WTC11 (cell line): ENCODE results near the gene MZF1. TPM values are rescaled to one million over a fixed set of nuclear protein-coding genes. Genes with fewer than 3 reads are reported as not detected.

Experiments used
- ATAC-seq: fragments of 200-7000 bp; cut with Tn5 transposase; 2 replicates; pipeline ENCODE4 v1.10.0; 2021; ENCODE audit warnings: mild to moderate bottlenecking, moderate library complexity
- CTCF ChIA-PET: fragments of 300-600 bp; sonication (Branson Sonifier 250); formaldehyde crosslinking; loops from one replicate; lab custom pipeline; 2021; ENCODE audit warnings: antibody characterized with exemption; lab: Charles Lee
- POLR2A ChIA-PET: fragments of 350-600 bp; sonication (Branson Sonifier 250); formaldehyde crosslinking; loops from one replicate; lab custom pipeline; 2021; ENCODE audit warnings: antibody characterized with exemption; lab: Charles Lee
- DNase-seq: peaks from one replicate; pipeline ENCODE4 v3.0.0; 2021; ENCODE audit warnings: low spot score
- H3K27ac Mint-ChIP-seq: 2 replicates; pipeline ENCODE4 v1.8.0; 2021; ENCODE audit warnings: mixed read lengths
- H3K27me3 Mint-ChIP-seq: 2 replicates; pipeline ENCODE4 v1.8.0; 2021; ENCODE audit warnings: low read depth, mild to moderate bottlenecking, moderate library complexity, mixed read lengths
- H3K36me3 Mint-ChIP-seq: 2 replicates; pipeline ENCODE4 v1.8.0; 2021; ENCODE audit warnings: mixed read lengths
- H3K4me1 Mint-ChIP-seq: 2 replicates; pipeline ENCODE4 v1.8.0; 2022; ENCODE audit warnings: mixed read lengths
- H3K4me3 Mint-ChIP-seq: 2 replicates; pipeline ENCODE4 v1.8.0; 2021; ENCODE audit warnings: mild to moderate bottlenecking, moderate library complexity, mixed read lengths
- H3K9me3 Mint-ChIP-seq: 2 replicates; pipeline ENCODE4 v1.8.0; 2021; ENCODE audit warnings: mixed read lengths
- ATF1 ChIP-seq: sonication (generic); formaldehyde crosslinking; IDR thresholded peaks from 2 replicates; pipeline ENCODE4 v1.8.1; 2023; ENCODE audit warnings: mild to moderate bottlenecking, moderate library complexity, missing genetic modification reagents
- CBFB ChIP-seq: sonication (generic); formaldehyde crosslinking; IDR thresholded peaks from 2 replicates; pipeline ENCODE4 v1.8.1; 2022; ENCODE audit warnings: mild to moderate bottlenecking, low read depth, missing genetic modification reagents
- ELF4 ChIP-seq: sonication (generic); formaldehyde crosslinking; IDR thresholded peaks from 2 replicates; pipeline ENCODE4 v1.8.1; 2022; ENCODE audit warnings: low read depth, mild to moderate bottlenecking, moderate library complexity, missing genetic modification reagents
- ETV6 ChIP-seq: sonication (generic); formaldehyde crosslinking; IDR thresholded peaks from 2 replicates; pipeline ENCODE4 v1.8.1; 2022; ENCODE audit warnings: mild to moderate bottlenecking, missing genetic modification reagents
- FOXP1 ChIP-seq: sonication (generic); formaldehyde crosslinking; IDR thresholded peaks from 2 replicates; pipeline ENCODE4 v1.8.0; 2022; ENCODE audit warnings: missing genetic modification reagents, mild to moderate bottlenecking, moderate library complexity, borderline replicate concordance
- HMGXB4 ChIP-seq: sonication (generic); formaldehyde crosslinking; IDR thresholded peaks from 2 replicates; pipeline ENCODE4 v1.8.1; 2023; ENCODE audit warnings: mild to moderate bottlenecking, moderate library complexity, missing genetic modification reagents
- MLX ChIP-seq: sonication (generic); formaldehyde crosslinking; IDR thresholded peaks from 2 replicates; pipeline ENCODE4 v1.8.1; 2023; ENCODE audit warnings: mild to moderate bottlenecking, missing genetic modification reagents, moderate library complexity
- NFYB ChIP-seq: sonication (generic); formaldehyde crosslinking; conservative IDR thresholded peaks from 2 replicates; pipeline ENCODE4 v1.8.0; 2022; ENCODE audit warnings: low read depth, missing genetic modification reagents
- NR1H2 ChIP-seq: sonication (generic); formaldehyde crosslinking; IDR thresholded peaks from 2 replicates; pipeline ENCODE4 v1.9.0; 2021; ENCODE audit warnings: mild to moderate bottlenecking, moderate library complexity, missing genetic modification reagents
- PREB ChIP-seq: sonication (generic); formaldehyde crosslinking; IDR thresholded peaks from 2 replicates; pipeline ENCODE4 v1.8.1; 2022; ENCODE audit warnings: mild to moderate bottlenecking, missing genetic modification reagents, moderate library complexity, borderline replicate concordance
- RELA ChIP-seq: sonication (generic); formaldehyde crosslinking; IDR thresholded peaks from 2 replicates; pipeline ENCODE4 v1.8.1; 2022; ENCODE audit warnings: missing genetic modification reagents, mild to moderate bottlenecking, borderline replicate concordance
- SMAD3 ChIP-seq: sonication (generic); formaldehyde crosslinking; IDR thresholded peaks from 2 replicates; pipeline ENCODE4 v1.8.0; 2022; ENCODE audit warnings: missing genetic modification reagents, mild to moderate bottlenecking, borderline replicate concordance
- TEAD4 ChIP-seq: sonication (generic); formaldehyde crosslinking; IDR thresholded peaks from 2 replicates; pipeline ENCODE4 v1.8.0; 2022; ENCODE audit warnings: mild to moderate bottlenecking, missing genetic modification reagents
- TP53 ChIP-seq: sonication (generic); formaldehyde crosslinking; IDR thresholded peaks from 2 replicates; pipeline ENCODE4 v1.8.1; 2023; ENCODE audit warnings: mild to moderate bottlenecking, missing genetic modification reagents
- ZBTB43 ChIP-seq: sonication (generic); formaldehyde crosslinking; IDR thresholded peaks from 2 replicates; pipeline ENCODE4 v1.8.1; 2023; ENCODE audit warnings: mild to moderate bottlenecking, missing genetic modification reagents
- ZNF138 ChIP-seq: sonication (generic); formaldehyde crosslinking; conservative IDR thresholded peaks from 2 replicates; pipeline ENCODE4 v1.8.1; 2022; ENCODE audit warnings: mild to moderate bottlenecking, moderate library complexity, missing genetic modification reagents
- ZNF317 ChIP-seq: sonication (generic); formaldehyde crosslinking; IDR thresholded peaks from 2 replicates; pipeline ENCODE4 v1.8.1; 2023; ENCODE audit warnings: low read depth, mild to moderate bottlenecking, moderate library complexity, missing genetic modification reagents, borderline replicate concordance
- total RNA-seq: library from RNA; stranded (reverse); gene quantifications from 3 replicates; pipeline ENCODE4 v1.2.3, GENCODE V29; 2021
- TF ChIP-seq, protein P1 (sequence below): sonication (generic); formaldehyde crosslinking; IDR thresholded peaks from 2 replicates; pipeline ENCODE4 v1.8.0; 2022; ENCODE audit warnings: missing genetic modification reagents
- TF ChIP-seq, protein P2 (sequence below): sonication (generic); formaldehyde crosslinking; IDR thresholded peaks from 2 replicates; pipeline ENCODE4 v1.8.0; 2022; ENCODE audit warnings: mild to moderate bottlenecking, missing genetic modification reagents
- TF ChIP-seq, protein P3 (sequence below): fragments of 250-450 bp; sonication (Bioruptor Pico); IDR thresholded peaks from 2 replicates; pipeline ENCODE4 v1.9.0; 2021; ENCODE audit warnings: mild to moderate bottlenecking

Gene MZF1
- total RNA-seq, 1 experiment from 2014 or later, result 22.2 TPM

GRCh38 chr19:58515259-58515658, 57.9 kb downstream of the MZF1 start (continued):
- TF ChIP-seq TEAD4 (CRISPR knock-in tag), result no peak
- TF ChIP-seq NFYB (CRISPR knock-in tag), result no peak
- TF ChIP-seq ATF1 (CRISPR knock-in tag), result no peak
- no peak for TF ChIP-seq HMGXB4 (CRISPR knock-in tag)
- no peak for TF ChIP-seq ZNF138 (CRISPR knock-in tag)
- no peak for TF ChIP-seq RELA
- TF ChIP-seq ETV6 (CRISPR knock-in tag), result no peak

DNA sequence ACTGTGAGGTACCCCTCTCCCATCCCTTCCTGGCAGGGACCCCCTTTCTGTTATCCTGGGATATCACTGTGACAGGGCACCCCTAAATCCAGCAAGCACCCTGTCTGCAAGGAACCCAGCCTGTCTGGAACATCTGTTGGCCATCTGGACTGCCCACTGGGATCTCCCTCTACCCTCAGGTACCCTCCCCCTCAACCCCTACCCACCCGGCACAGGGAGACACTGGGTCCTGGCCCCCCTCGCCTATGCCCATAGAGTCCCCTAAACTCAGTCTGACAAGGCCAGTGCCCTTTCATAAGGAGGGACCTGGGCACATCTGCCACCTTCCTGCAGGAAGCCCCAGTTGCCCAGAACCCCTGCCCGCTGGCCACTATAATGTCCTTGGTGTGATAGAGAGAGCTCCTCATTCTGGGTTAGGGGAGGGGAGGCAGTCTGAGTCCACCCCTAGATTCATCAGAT, 58.5 kb downstream of the MZF1 start:
- no peak for DNase-seq
- Mint-ChIP-seq H3K9me3 (no peaks in the 10 kb centered on the region), H3K4me3 (peak overlapping the region; percentile 75), H3K27ac (peak overlapping the region; percentile 57; the same call in 1 of the 2 replicates), H3K27me3 (peaks cover 12% of the 10 kb centered on the region), H3K36me3 (peaks cover 5% of the 10 kb centered on the region), H3K4me1 (peaks cover 29% of the 10 kb centered on the region)
- TF ChIP-seq, protein P1, sequence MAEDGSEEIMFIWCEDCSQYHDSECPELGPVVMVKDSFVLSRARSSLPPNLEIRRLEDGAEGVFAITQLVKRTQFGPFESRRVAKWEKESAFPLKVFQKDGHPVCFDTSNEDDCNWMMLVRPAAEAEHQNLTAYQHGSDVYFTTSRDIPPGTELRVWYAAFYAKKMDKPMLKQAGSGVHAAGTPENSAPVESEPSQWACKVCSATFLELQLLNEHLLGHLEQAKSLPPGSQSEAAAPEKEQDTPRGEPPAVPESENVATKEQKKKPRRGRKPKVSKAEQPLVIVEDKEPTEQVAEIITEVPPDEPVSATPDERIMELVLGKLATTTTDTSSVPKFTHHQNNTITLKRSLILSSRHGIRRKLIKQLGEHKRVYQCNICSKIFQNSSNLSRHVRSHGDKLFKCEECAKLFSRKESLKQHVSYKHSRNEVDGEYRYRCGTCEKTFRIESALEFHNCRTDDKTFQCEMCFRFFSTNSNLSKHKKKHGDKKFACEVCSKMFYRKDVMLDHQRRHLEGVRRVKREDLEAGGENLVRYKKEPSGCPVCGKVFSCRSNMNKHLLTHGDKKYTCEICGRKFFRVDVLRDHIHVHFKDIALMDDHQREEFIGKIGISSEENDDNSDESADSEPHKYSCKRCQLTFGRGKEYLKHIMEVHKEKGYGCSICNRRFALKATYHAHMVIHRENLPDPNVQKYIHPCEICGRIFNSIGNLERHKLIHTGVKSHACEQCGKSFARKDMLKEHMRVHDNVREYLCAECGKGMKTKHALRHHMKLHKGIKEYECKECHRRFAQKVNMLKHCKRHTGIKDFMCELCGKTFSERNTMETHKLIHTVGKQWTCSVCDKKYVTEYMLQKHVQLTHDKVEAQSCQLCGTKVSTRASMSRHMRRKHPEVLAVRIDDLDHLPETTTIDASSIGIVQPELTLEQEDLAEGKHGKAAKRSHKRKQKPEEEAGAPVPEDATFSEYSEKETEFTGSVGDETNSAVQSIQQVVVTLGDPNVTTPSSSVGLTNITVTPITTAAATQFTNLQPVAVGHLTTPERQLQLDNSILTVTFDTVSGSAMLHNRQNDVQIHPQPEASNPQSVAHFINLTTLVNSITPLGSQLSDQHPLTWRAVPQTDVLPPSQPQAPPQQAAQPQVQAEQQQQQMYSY (CRISPR knock-in tag), result no peak
- TF ChIP-seq ETV6 (CRISPR knock-in tag) (no peak), ELF4 (no peak), CBFB (CRISPR knock-in tag) (no peak), TP53 (no peak), FOXP1 (CRISPR knock-in tag) (no peak), MLX (CRISPR knock-in tag) (no peak), ZBTB43 (CRISPR knock-in tag) (no peak), SMAD3 (CRISPR knock-in tag) (no peak), ZNF317 (CRISPR knock-in tag) (no peak), NR1H2 (CRISPR knock-in tag) (no peak), PREB (no peak)
- TF ChIP-seq, protein P2, sequence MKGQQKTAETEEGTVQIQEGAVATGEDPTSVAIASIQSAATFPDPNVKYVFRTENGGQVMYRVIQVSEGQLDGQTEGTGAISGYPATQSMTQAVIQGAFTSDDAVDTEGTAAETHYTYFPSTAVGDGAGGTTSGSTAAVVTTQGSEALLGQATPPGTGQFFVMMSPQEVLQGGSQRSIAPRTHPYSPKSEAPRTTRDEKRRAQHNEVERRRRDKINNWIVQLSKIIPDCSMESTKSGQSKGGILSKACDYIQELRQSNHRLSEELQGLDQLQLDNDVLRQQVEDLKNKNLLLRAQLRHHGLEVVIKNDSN (CRISPR knock-in tag), result no peak
- TF ChIP-seq, protein P3, sequence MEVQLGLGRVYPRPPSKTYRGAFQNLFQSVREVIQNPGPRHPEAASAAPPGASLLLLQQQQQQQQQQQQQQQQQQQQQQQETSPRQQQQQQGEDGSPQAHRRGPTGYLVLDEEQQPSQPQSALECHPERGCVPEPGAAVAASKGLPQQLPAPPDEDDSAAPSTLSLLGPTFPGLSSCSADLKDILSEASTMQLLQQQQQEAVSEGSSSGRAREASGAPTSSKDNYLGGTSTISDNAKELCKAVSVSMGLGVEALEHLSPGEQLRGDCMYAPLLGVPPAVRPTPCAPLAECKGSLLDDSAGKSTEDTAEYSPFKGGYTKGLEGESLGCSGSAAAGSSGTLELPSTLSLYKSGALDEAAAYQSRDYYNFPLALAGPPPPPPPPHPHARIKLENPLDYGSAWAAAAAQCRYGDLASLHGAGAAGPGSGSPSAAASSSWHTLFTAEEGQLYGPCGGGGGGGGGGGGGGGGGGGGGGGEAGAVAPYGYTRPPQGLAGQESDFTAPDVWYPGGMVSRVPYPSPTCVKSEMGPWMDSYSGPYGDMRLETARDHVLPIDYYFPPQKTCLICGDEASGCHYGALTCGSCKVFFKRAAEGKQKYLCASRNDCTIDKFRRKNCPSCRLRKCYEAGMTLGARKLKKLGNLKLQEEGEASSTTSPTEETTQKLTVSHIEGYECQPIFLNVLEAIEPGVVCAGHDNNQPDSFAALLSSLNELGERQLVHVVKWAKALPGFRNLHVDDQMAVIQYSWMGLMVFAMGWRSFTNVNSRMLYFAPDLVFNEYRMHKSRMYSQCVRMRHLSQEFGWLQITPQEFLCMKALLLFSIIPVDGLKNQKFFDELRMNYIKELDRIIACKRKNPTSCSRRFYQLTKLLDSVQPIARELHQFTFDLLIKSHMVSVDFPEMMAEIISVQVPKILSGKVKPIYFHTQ, result no peak
- POLR2A ChIA-PET, result interaction anchor here (1.7 kb wide), 1 partner anchor 29 kb away, joined by 8 read pairs; the partner anchor contains the start of gene TRIM28
- CTCF ChIA-PET, result interaction anchor here (0.6 to 2.7 kb wide), 31 partner anchors 8 to 286 kb away, joined by 3 to 33 read pairs (median 6); partner anchors contain the start of genes CHMP2A, TRIM28, UBE2M and ZNF324B
- no peak for ATAC-seq
